ENCODE data around the gene DDX51.

Gene DDX51

DNA sequence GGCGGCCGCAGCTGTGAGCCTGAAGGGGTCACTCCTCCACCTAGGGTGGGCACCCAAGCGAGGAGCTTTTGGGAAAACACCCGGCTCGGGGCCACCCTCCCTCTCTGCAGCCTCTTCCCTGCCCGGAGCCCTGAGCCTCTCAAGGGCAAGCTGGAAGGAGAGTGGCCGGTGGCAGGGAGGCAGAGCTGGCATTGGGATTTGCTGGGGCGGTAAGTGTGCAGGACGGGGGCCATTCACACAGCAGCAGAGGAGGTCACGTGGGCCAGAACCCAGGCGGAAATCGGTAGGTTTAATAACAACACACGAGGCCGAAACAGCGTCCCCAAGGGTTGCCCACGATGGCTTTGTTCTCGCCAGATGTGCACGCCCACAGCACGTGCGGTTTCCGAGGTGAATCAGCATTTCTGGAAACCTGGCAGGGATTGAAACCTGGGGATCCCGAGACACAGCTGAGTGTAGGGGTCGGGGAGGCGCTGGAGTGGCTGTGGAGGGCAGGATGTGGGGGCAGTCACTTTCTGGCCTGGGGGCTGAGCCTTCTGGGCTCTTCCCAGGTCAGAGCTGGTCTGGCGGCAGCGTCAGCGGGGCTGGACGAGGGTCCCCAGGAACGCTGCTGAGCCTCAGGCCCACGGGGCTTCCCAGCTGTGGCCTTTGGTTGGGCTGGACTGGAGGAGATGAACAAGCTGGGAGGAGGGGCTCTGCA, 23.6 kb upstream of the DDX51 start:
- no peak for DNase-seq (ENCODE audit: low read depth, low spot score)

DNA sequence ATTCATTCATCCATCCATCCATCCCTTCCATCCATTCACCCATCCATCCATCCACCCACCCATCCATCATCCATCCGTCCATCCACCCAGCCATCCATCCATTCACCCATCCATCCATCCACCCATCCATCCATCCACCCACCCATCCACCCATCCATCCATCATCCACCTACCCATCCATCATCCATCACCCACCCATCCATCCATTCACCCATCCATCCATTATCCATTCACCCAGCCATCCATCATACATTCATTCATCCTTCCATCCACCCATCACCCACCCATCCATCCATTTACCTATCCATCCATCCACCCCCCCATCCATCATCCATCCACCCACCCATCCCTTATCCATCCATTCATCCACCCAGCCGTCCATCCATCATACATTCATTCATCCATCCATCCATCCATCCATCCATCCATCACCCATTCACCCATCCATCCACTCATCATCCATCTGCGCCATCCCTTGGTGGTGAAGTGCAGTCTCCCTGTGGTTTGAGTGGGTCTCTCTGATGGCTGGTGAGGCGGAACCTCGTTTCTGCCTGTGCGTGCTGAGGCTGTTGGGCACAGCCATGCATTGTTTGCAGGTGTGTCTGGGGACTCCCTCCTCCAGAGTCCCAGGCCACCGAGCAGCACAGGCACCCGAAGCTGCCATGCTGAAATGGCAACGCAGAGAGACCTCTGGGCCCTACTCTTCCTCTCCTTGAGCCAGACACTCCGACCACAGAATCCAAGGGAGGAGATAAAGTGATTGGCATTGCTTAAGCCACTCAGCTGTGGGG, 22.9 kb upstream of the DDX51 start:
- no peak for DNase-seq (ENCODE audit: low read depth, low spot score)

DNA sequence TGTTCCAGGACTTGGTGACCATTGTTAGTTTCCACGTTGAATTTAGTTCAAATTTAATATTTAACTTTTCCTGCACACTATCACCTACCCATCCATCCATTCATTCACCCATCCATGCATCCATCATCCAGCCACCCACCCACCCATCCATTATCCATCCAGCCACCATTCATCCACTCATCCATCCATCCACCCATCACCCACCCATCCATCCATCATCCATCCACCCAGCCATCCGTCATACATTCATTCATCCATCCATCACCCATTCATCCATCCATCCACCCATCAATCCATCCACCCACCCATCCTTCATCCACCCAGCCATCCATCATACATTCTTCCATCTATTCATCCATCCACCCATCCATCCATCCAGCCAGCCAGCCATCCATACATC, 22.0 kb upstream of the DDX51 start:
- no peak for DNase-seq (ENCODE audit: low read depth, low spot score)

DNA sequence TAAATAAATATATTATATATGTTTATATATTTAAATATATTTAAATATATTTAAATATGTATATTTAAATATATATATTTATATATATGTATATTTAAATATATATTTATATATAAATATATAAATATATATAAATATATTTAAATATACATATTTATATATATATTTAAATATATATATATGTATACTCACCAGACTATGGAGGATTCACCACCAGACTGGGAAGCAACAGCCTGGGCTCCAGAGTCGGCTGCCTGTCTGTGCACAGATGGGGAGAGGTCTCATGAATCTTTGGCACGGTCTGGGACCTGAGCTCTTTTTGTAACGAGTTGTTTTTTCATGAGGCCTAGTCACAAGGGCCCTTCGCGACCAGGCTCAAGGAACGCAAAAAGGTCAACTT, 21.5 kb upstream of the DDX51 start:
- no peak for DNase-seq (ENCODE audit: low read depth, low spot score)

DNA sequence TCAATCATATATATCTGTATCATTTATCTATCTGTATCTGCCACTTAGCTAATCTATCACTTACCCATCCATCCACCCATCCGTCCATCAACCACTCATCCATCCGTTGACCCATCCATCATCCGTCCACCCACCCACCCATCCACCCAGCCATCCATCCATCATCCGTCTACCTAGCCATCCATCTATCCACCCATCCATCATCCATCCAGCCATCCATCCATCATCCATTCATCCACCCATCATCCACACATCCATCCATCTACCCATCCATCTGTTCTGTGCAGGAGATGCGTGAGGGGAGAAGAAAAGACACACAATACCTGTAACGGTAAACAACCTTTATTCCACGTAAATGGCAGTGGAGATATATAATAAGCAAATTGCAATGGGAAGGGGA, 20.3 kb upstream of the DDX51 start:
- DNase-seq (ENCODE audit: low read depth, low spot score): no peak

DNA sequence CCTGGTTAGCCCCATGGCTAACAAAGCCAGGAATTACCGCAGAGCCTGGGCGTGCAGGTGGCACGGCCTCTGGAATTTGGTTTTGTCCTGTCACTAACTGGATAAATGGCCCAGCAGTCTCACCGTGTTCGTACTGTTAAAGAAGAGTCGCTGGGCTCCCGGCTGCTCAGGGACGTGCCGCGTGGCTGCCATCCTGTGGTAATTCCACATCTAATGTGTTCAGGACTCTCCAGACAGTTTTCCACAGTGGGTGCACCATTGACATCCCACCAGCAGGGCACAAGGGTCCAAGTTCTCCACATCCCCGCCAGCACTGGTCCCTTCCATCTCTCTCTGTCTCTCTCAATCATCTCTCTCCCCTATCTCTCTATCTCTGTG, 19.8 kb upstream of the DDX51 start:
- DNase-seq (ENCODE audit: low read depth, low spot score): no peak

DNA sequence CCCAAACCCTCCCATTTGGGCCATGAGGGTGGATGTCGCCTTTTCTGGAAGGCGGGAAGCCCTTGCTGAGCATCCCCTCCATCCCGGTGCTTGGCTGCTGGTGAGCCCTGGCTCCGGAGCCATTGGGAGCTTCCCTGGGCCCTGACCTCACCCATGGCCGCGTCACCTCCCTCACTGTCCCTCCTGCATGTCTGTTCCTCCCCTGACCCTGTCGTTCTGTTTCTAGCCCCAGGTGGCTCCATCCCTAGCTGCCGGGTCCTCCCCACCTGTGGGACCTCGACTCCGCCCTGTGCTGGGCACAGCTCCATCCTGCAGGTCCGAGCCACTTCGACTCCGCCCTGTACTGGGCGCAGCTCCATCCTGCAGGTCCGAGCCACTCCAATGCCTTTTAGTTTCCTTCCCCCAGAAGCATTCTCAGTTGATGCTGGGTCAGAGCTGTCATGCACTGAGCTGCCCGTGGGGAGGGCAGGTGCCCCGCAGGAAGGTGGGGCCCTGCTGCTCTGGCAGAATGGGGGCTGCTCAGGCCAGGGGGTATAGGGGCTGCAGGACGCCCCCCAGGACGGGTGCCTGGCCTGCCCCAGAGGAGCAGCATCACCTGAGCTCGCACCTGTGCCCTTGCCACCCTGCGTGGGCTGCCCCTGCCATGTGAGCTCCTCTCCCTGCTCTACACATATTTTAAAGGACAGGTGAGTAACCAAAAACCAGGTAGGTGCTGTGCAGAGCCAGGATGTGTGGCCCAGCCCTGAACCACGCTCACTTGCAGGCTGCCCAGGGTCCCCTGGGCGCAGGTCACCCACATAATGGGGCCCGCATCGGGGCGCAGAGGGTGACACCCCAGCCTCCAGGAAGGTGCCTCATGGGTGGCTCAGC, 19.2 kb upstream of the DDX51 start:
- no peak for DNase-seq (ENCODE audit: low read depth, low spot score)

DNA sequence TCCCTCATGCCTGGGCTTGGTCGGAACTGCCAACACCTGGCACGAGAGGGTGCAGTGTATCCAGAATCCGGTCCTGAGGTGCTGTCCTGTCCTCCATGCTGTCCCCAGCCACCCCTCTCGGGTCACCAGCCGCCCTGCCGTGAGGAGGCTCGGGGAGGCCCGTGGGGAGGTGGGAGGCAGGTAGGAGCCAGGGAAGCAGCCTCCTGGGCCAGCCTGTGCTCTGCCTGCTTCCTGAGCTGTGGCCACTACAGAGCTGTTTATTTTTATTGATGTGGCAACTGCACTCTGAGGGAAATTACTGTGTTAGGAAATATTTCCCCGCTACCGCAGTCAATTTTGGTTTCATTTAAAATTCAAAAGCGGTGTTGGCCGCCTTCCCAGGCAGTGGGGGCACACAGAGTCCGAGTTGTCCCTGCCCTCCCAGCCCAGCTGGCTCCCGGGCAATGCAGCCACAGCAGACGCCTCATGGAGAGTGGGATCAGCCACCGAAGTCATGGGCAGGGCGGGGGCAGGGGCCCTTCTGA, 18.5 kb upstream of the DDX51 start:
- no peak for DNase-seq (ENCODE audit: low read depth, low spot score)

DNA sequence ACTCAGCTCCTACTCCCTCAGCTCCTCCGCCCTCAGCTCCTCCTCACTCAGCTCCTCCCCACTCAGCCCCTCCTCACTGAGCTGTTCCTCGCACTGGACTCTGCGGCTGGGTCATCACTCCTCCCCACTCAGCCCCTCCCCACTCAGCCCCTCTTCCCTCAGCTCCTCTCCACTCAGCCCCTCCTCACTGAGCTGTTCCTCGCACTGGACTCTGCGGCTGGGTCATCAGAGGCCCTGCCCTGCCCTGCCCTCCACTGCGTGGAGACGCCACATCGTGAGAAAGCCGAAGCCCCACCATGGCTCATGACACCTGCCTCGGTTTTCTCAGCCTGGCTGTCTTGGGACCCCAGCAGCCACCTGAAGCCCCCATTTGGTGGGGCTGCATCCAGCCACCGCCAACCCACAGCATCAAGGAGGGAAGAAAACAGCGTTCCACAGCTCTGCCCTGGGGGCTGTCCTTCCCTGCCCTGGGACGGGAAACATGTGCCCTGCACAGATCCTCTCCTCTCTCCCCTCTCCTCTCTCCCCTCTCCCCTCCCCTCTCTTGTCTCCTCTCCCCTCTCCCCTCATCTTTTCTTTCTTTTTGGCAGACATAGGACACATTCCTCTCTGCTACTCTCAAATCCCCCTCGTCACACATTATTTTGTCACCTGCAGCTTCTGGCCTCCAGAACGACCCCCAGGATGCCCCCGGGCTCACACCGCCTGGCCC, 17.8 kb upstream of the DDX51 start:
- DNase-seq (ENCODE audit: low read depth, low spot score): no peak

DNA sequence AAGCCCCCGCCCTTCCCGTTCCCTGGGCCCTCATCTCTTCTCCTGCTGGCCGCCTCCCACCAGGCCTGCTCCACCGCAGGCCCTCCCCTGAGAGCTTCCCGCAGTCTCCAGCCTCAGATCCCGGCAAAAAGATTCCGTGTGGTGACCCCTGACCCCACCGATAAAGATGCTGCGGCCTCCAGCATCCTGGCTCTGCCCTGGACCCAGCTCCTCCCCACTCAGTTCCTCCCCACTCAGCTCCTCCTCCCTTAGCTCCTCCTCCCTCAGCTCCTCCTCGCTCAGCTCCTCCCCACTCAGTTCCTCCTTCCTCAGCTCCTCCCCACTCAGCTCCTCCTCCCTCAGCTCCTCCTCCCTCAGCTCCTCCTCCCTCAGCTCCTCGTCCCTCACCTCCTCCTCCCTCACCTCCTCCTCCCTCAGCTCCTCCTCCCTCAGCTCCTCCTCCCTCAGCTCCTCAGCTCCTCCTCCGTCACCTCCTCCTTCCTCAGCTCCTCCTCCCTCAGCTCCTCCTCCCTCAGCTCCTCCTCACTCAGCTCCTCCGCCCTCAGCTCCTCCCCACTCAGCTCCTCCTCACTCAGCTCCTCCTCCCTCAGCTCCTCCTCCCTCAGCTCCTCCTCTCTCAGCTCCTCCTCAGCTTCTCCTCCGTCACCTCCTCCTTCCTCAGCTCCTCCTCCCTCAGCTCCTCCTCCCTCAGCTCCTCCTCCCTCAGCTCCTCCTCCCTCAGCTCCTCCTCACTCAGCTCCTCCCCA, 17.1 kb upstream of the DDX51 start:
- no peak for DNase-seq (ENCODE audit: low read depth, low spot score)

DNA sequence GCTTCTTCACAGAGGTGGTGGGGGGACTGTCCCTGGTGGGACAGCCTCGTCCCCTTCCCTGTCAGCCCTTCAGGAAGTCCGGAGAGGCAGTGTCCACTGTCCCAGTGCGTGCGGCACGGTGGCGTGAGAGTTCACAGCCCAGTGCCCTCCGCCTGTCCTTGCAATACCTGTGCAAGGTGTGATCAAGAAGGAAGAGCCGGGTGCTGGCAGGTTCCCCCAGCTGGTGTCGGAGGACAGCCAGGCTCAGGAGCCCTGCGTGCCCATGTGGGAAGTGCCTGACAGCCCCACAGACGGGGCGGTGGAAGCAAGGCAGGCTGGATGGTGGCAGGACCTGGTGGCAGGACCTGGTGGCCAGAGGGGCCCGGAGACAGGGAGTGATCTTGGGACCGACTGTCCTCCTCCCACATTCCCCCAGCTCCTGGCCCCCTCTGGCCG, 16.5 kb upstream of the DDX51 start:
- no peak for DNase-seq (ENCODE audit: low read depth, low spot score)

DNA sequence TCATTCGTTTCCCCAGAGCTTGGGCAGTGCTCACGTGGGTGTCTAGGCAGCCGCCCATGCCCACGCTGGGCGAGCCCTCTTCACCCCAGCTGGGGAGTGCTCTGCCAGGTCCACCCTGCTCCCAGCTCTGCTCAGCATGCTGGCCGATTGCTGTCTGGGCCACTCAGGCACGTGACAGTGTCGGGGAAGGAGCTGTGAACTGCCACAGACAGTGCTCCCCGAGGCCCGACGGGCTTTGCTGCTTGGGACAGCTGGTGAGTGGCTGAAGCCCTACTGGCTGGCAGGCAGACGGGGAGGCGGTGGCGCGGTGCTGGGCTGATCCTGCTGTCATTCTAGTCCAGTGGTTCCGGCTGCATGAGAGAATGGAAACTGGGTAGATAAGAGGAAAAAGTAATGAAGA, 15.9 kb upstream of the DDX51 start:
- no peak for DNase-seq (ENCODE audit: low read depth, low spot score)

DNA sequence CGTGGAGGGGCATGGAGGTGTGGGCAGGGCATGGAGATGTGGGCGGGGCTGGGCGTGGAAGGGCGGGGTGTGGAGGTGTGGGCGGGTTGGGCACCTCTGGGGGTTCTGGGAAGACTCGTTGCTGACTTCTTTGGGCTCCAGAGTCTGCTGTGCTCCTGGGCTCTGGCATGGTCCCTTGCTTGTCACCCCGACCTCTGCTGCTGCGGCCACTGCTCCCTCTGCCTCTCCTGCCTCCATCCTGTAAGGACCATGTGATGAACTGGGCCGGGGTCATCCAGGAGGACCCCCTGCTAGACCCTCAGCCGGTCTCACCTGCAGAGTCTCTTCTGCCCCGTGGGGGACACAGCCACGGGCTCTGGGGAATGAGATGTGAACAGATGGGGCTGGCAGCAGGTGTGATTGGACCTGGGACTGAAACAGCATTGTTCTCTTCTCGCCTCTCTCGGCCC, 15.5 kb upstream of the DDX51 start:
- DNase-seq (ENCODE audit: low read depth, low spot score): no peak

DNA sequence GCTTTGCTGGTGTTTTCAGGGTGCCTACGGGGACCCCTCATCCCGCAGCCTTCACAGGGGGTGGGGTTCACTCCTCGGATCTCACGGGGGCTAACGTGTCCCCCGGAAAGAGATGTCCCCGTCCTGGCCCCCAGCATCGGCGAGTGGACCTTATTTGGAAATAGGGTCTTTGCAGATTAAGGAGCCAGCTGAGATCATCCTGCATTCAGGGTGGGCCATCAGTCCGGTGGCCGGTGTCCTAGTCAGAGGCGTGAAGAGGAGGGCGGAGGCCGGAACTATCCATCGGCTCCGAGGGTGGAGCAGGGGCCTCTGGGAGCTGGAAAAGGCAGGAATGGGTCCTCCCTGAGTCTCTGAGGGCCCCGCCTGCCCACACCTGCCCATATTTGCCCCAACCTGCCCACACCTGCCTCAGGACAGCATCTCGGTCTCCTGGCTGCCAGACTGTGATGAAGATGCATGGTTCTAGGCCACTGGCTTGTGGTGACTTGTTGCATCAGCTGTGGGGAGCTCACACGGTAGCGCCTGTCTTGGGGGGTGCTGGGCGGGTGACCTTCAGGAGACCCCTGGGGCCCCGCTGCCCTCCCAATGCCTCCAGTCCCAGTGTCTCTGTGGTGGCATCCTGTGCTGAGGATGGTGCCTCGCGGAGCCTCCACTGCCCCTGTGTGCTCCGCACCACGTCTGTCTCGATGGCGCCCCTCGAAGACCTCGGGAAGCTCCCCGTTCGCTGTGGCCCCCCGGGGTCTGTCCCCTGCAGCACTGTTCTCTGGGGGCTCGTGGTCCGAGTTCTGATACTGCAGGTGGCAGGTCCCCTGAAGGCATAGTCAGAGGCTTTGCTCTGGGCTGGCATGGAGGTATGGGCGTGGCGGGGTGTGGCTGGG, 14.8 kb upstream of the DDX51 start:
- DNase-seq (ENCODE audit: low read depth, low spot score): no peak

DNA sequence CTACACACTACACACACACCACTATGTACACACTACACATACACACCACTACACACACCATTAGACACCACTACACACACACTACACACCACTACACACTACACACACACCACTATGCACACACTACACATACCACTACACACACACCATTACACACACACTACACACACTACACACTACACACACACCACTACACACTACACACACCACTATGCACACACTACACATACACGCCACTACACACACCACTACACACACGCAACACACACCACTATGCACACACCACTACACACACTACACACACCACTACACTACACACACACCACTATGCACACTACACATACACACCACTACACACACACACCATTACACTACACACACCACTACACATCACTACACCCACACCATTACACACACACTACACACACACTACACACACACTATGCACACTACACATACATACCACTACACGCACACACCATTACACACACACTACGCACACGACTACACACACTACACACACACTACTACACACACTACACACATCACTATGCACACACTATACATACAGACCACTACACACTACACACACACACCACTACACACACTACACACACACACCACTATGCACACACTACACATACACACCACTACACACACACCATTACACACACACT, 13.8 kb upstream of the DDX51 start:
- no peak for DNase-seq (ENCODE audit: low read depth, low spot score)

DNA sequence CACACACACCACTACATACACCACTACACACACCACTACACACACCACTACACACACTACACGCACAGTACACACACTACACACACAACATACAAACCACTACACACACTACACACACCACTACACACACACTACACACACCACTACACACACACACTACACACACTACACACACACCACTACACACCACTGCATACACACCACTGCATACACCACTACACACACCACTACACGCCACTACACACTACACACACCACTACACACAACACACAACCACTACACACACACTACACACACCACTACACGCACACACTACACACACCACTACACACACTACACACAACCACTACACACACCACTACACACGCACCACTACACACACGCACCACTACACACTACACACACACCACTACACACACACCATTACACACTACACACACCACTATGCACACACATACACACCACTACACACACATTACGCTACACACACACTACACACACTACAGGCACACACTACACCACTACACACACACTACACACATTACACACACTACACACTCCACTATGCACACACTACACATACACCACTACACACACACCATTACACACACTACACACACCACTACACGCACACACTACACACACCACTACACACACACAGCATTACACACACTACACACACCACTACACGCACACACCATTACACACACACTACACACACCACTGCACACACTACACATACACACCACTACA, 12.6 kb upstream of the DDX51 start:
- DNase-seq (ENCODE audit: low read depth, low spot score): no peak

DNA sequence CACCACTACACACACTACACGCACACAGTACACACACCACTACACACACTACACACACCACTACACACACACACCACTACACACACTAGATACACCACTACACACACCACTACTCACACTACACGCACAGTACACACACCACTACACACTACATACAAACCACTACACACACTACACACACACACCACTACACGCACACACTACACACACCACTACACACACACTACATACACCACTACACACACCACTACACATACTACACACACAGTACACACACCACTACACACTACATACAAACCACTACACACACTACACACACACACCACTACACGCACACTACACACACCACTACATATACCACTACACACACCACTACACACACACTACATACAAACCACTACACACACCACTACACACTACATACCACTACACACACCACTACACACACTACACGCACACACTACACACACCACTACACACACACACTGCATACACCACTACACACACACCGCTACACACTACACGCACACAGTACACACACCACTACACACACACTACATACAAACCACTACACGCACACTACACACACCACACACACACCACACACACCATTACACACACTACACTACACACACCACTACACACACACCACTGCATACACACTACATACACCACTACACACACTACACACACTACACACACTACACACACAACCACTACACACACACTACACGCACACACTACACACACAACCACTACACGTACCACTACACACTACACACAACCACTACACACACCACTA, 11.9 kb upstream of the DDX51 start:
- no peak for DNase-seq (ENCODE audit: low read depth, low spot score)
